Panc1 (cell line): ENCODE measurements around the gene ITM2C. TPM values are rescaled to one million over a fixed set of nuclear protein-coding genes. Genes with fewer than 3 reads are reported as not detected.
A peak's percentile ranks its signal among the peaks of the same experiment; 100 is the strongest.

Experiments used
- ATAC-seq: fragments of 200-7000 bp; cut with Tn5 transposase; 2 replicates; pipeline ENCODE4 v1.9.1; 2020; ENCODE audit warnings: mild to moderate bottlenecking, moderate library complexity
- BruUV-seq: library from RNA; stranded (reverse); fragments of 400-500 nt; replicated peaks from 2 replicates; lab custom pipeline; 2021; lab: Mats Ljungman, UMichigan
- CTCF ChIA-PET: fragments of 300-600 bp; sonication (Branson Sonifier 250); formaldehyde crosslinking; loops from one replicate; lab custom pipeline; 2022; ENCODE audit warnings: antibody characterized with exemption; lab: Charles Lee
- POLR2A ChIA-PET: fragments of 300-600 bp; sonication (Branson Sonifier 250); formaldehyde crosslinking; loops from one replicate; lab custom pipeline; 2022; ENCODE audit warnings: antibody characterized with exemption; lab: Charles Lee
- DNase-seq: peaks from one replicate; pipeline ENCODE4 v3.0.0-alpha.2; 2010; ENCODE audit warnings: low read depth, low spot score
- H3K27ac ChIP-seq: 2 replicates; pipeline ENCODE4 v1.5.1; 2011; ENCODE audit warnings: mild to moderate bottlenecking, low read length, inconsistent platforms
- H3K27me3 ChIP-seq: fragments of 200-500 bp; sonication (Bioruptor generic); 2 replicates; pipeline ENCODE4 v1.6.0; 2014; ENCODE audit warnings: low read length, inconsistent platforms; ENCODE audit not compliant: control insufficient read depth, insufficient read depth
- H3K36me3 ChIP-seq: fragments of 200-500 bp; sonication (Bioruptor generic); 2 replicates; pipeline ENCODE4 v1.5.1; 2014; ENCODE audit warnings: inconsistent platforms, mild to moderate bottlenecking, low read length, moderate library complexity; ENCODE audit not compliant: control insufficient read depth, insufficient read depth
- H3K4me1 ChIP-seq: 2 replicates; pipeline ENCODE4 v1.5.1; 2011; ENCODE audit warnings: inconsistent platforms, mild to moderate bottlenecking, low read length, moderate library complexity; ENCODE audit not compliant: control insufficient read depth, insufficient read depth
- H3K4me3 ChIP-seq, 2 experiments: 2 replicates each; pipeline ENCODE4 v1.5.1; 2011 to 2012; ENCODE audit warnings: low read depth in 2 of 2, low read length in 2 of 2, mild to moderate bottlenecking in 2 of 2, inconsistent platforms in 1 of 2, moderate library complexity in 1 of 2
- H3K9me3 ChIP-seq: fragments of 200-500 bp; sonication (Bioruptor generic); 2 replicates; pipeline ENCODE4 v1.5.1; 2014; ENCODE audit warnings: low read depth, mild to moderate bottlenecking, inconsistent platforms, low read length, moderate library complexity; ENCODE audit not compliant: control insufficient read depth, insufficient read depth
- CTCF ChIP-seq: fragments of 450-650 bp; IDR thresholded peaks from 2 replicates; pipeline ENCODE4 v1.5.1; 2017; ENCODE audit warnings: mild to moderate bottlenecking
- POLR2AphosphoS5 ChIP-seq: IDR thresholded peaks from 2 replicates; pipeline ENCODE4 v1.6.1; 2012; ENCODE audit warnings: mild to moderate bottlenecking, low read depth, low read length, moderate library complexity
- REST ChIP-seq, 2 experiments: IDR thresholded peaks; 2 replicates each; pipeline ENCODE4 v1.6.1; 2011 to 2012; ENCODE audit warnings: low read depth in 2 of 2, control low read depth in 1 of 2, low read length in 1 of 2, mild to moderate bottlenecking in 1 of 2, moderate library complexity in 1 of 2; ENCODE audit not compliant: insufficient read depth in 1 of 2
- SIN3A ChIP-seq: IDR thresholded peaks from 2 replicates; pipeline ENCODE4 v1.6.1; 2012; ENCODE audit warnings: low read depth, mild to moderate bottlenecking, low read length, moderate library complexity, borderline replicate concordance; ENCODE audit not compliant: insufficient read depth
- TCF7L2 ChIP-seq: IDR thresholded peaks from 2 replicates; pipeline ENCODE4 v1.6.1; 2011; ENCODE audit warnings: mild to moderate bottlenecking, low read depth, low read length, inconsistent platforms
- in situ Hi-C: cut with HindIII; loops from 2 replicates; pipeline ENCODE4 v1.10.0; 2016; ENCODE audit warnings: low sequenced_read_pairs, low pct_unique_long_range_greater_than_20kb
- intact Hi-C: fragments of 100-400 bp; cut with micrococcal nuclease; formaldehyde crosslinking; loops from one replicate; pipeline ENCODE4 v1.10.0; 2022; ENCODE audit not compliant: unreplicated experiment
- total RNA-seq: library from RNA; stranded (reverse); gene quantifications from one replicate; pipeline ENCODE4 v1.2.1, GENCODE V29; 2021; ENCODE audit not compliant: unreplicated experiment

ITM2C gene
- total RNA-seq, 1 experiment from 2014 or later: 114 TPM

GRCh38 chr2:230908595-230909191, 44.0 kb downstream of the ITM2C start:
- no peak overlapping the region for H3K27ac ChIP-seq
- H3K9me3 ChIP-seq: no peaks in the 10 kb centered on the region
- H3K4me3 ChIP-seq: no peak overlapping the region
- in situ Hi-C loops (no loop called here), intact Hi-C loops (loop anchor here (10.0 kb wide), 1 partner anchor 84 kb away; no protein-coding TSS in a partner anchor)
- peak; percentile 58 for ATAC-seq
- TF ChIP-seq REST (IDR thresholded peaks at IDR 0.05; ENCODE audit: insufficient read depth in 1 of 2, low read depth in 2 of 2, low read length in 1 of 2): no peak
- TF ChIP-seq TCF7L2: no peak
- TF ChIP-seq SIN3A: no peak
- no peaks in the 10 kb centered on the region for H3K4me1 ChIP-seq
- ChIA-PET CTCF (no interaction called here), POLR2A (no interaction called here)
- no TSS peak for BruUV-seq
- H3K36me3 ChIP-seq: no peaks in the 10 kb centered on the region
- no peak for DNase-seq
- no peaks in the 10 kb centered on the region for H3K27me3 ChIP-seq

GRCh38 chr2:230909841-230910545, 45.3 kb downstream of the ITM2C start:
- intact Hi-C loops: loop anchor here (10.0 kb wide), 1 partner anchor 85 kb away; no protein-coding TSS in a partner anchor
- POLR2A ChIA-PET: interaction anchor here (0.5 kb wide), 1 partner anchor 403 kb away, joined by 14 read pairs; no protein-coding TSS in a partner anchor
- ATAC-seq: no peak
- Histone ChIP-seq H3K9me3 (no peaks in the 10 kb centered on the region), H3K27me3 (no peaks in the 10 kb centered on the region), H3K27ac (no peak overlapping the region), H3K4me3 (no peak overlapping the region), H3K36me3 (no peaks in the 10 kb centered on the region), H3K4me1 (no peaks in the 10 kb centered on the region)
- BruUV-seq: no TSS peak
- CTCF ChIA-PET: interaction anchor here (0.5 to 0.8 kb wide), 2 partner anchors 43 to 143 kb away, joined by 3 to 5 read pairs; no protein-coding TSS in a partner anchor
- TF ChIP-seq TCF7L2: no peak
- TF ChIP-seq POLR2AphosphoS5: no peak
- TF ChIP-seq REST (IDR thresholded peaks at IDR 0.05; ENCODE audit: insufficient read depth in 1 of 2, low read depth in 2 of 2, low read length in 1 of 2): no peak
- TF ChIP-seq CTCF: no peak
- no peak for TF ChIP-seq SIN3A
- in situ Hi-C loops: no loop called here
- DNase-seq: no peak
